ENCODE measurements around the gene DNAL1.
A peak's percentile ranks its signal among the peaks of the same experiment; 100 is the strongest.

Gene DNAL1

GRCh38 chr14:73709904-73710469, 65.2 kb downstream of the DNAL1 start:
- Histone ChIP-seq H3K4me1 (ENCODE audit: insufficient read depth, low read length, severe bottlenecking) (peaks cover 26% of the 10 kb centered on the region), H3K36me3 (ENCODE audit: insufficient read depth, low read length) (no peaks in the 10 kb centered on the region), H3F3A (ENCODE audit: insufficient read depth, low read length) (peaks cover 5% of the 10 kb centered on the region), H2AFZ (ENCODE audit: low read length) (no peak overlapping the region), H3K4me2 (ENCODE audit: low read length) (no peak overlapping the region), H3K79me2 (ENCODE audit: insufficient read depth, low read length) (no peaks in the 10 kb centered on the region), H3K9me2 (ENCODE audit: low read depth, low read length) (no peaks in the 10 kb centered on the region), H4K20me1 (ENCODE audit: insufficient read depth, low read length) (no peaks in the 10 kb centered on the region), H3K4me3 (ENCODE audit: low read depth, low read length, poor library complexity, severe bottlenecking) (no peak overlapping the region), H3K27me3 (ENCODE audit: insufficient read depth, low read length) (no peaks in the 10 kb centered on the region), H3K9ac (ENCODE audit: low read length) (no peak overlapping the region), H3K27ac (ENCODE audit: low read depth, low read length, poor library complexity, severe bottlenecking) (no peak overlapping the region), H3K9me3 (ENCODE audit: low read length) (no peaks in the 10 kb centered on the region)
- TF ChIP-seq CTCF (IDR thresholded peaks at IDR 0.05; ENCODE audit: low read length): no peak
- TF ChIP-seq EZH2 (IDR thresholded peaks at IDR 0.05; ENCODE audit: borderline replicate concordance, low read length): no peak

GRCh38 chr14:73710737-73711136, 66.0 kb downstream of the DNAL1 start:
- Histone ChIP-seq H3K27me3 (ENCODE audit: insufficient read depth, low read length) (no peaks in the 10 kb centered on the region), H3K9ac (ENCODE audit: low read length) (no peak overlapping the region), H2AFZ (ENCODE audit: low read length) (no peak overlapping the region), H3K4me1 (ENCODE audit: insufficient read depth, low read length, severe bottlenecking) (peaks cover 26% of the 10 kb centered on the region), H3K36me3 (ENCODE audit: insufficient read depth, low read length) (peaks cover 5% of the 10 kb centered on the region; the same call in 1 of the 2 replicates), H3K79me2 (ENCODE audit: insufficient read depth, low read length) (no peaks in the 10 kb centered on the region), H3F3A (ENCODE audit: insufficient read depth, low read length) (peaks cover 13% of the 10 kb centered on the region), H3K9me3 (ENCODE audit: low read length) (no peaks in the 10 kb centered on the region), H3K4me2 (ENCODE audit: low read length) (no peak overlapping the region), H4K20me1 (ENCODE audit: insufficient read depth, low read length) (no peaks in the 10 kb centered on the region), H3K4me3 (ENCODE audit: low read depth, low read length, poor library complexity, severe bottlenecking) (no peak overlapping the region), H3K9me2 (ENCODE audit: low read depth, low read length) (no peaks in the 10 kb centered on the region), H3K27ac (ENCODE audit: low read depth, low read length, poor library complexity, severe bottlenecking) (no peak overlapping the region)
- TF ChIP-seq CTCF (IDR thresholded peaks at IDR 0.05; ENCODE audit: low read length): no peak
- TF ChIP-seq EZH2 (IDR thresholded peaks at IDR 0.05; ENCODE audit: borderline replicate concordance, low read length): no peak

- Histone ChIP-seq H3K9me3 (ENCODE audit: low read length) (no peaks in the 10 kb centered on the region), H3K9me2 (ENCODE audit: low read depth, low read length) (no peaks in the 10 kb centered on the region), H2AFZ (ENCODE audit: low read length) (no peak overlapping the region), H3K9ac (ENCODE audit: low read length) (peak overlapping the region; percentile 81), H3K4me3 (ENCODE audit: low read depth, low read length, poor library complexity, severe bottlenecking) (peak overlapping the region; percentile 71), H4K20me1 (ENCODE audit: insufficient read depth, low read length) (no peaks in the 10 kb centered on the region), H3F3A (ENCODE audit: insufficient read depth, low read length) (peaks cover 16% of the 10 kb centered on the region), H3K4me1 (ENCODE audit: insufficient read depth, low read length, severe bottlenecking) (peaks cover 26% of the 10 kb centered on the region), H3K4me2 (ENCODE audit: low read length) (peak overlapping the region; percentile 88), H3K79me2 (ENCODE audit: insufficient read depth, low read length) (no peaks in the 10 kb centered on the region), H3K27ac (ENCODE audit: low read depth, low read length, poor library complexity, severe bottlenecking) (peak overlapping the region; percentile 13), H3K36me3 (ENCODE audit: insufficient read depth, low read length) (peaks cover 15% of the 10 kb centered on the region; the same call in 1 of the 2 replicates), H3K27me3 (ENCODE audit: insufficient read depth, low read length) (no peaks in the 10 kb centered on the region)
- no peak for TF ChIP-seq CTCF (IDR thresholded peaks at IDR 0.05; ENCODE audit: low read length)
- no peak for TF ChIP-seq EZH2 (IDR thresholded peaks at IDR 0.05; ENCODE audit: borderline replicate concordance, low read length)
Observed at GRCh38 chr14:73712071-73712506, 67.3 kb downstream of the DNAL1 start.
